ENCODE data around the gene IFITM10.

- TF ChIP-seq CTCF (IDR thresholded peaks at IDR 0.05) (no peak), POLR2A (IDR thresholded peaks at IDR 0.05) (no peak), POLR2AphosphoS5 (IDR thresholded peaks at IDR 0.05) (no peak), EP300 (IDR thresholded peaks at IDR 0.05) (no peak)
Measured at GRCh38 chr11:1744137-1744886, 6.1 kb downstream of the IFITM10 start.
